WTC11 (cell line): ENCODE data around the gene EMC9. TPM values are rescaled to one million over a fixed set of nuclear protein-coding genes. Genes with fewer than 3 reads are reported as not detected.

Source experiments
- ATAC-seq: fragments of 200-7000 bp; cut with Tn5 transposase; 2 replicates; pipeline ENCODE4 v1.10.0; 2021; ENCODE audit warnings: mild to moderate bottlenecking, moderate library complexity
- CTCF ChIA-PET: fragments of 300-600 bp; sonication (Branson Sonifier 250); formaldehyde crosslinking; loops from one replicate; lab custom pipeline; 2021; ENCODE audit warnings: antibody characterized with exemption; lab: Charles Lee
- POLR2A ChIA-PET: fragments of 350-600 bp; sonication (Branson Sonifier 250); formaldehyde crosslinking; loops from one replicate; lab custom pipeline; 2021; ENCODE audit warnings: antibody characterized with exemption; lab: Charles Lee
- DNase-seq: peaks from one replicate; pipeline ENCODE4 v3.0.0; 2021; ENCODE audit warnings: low spot score
- H3K27ac Mint-ChIP-seq: 2 replicates; pipeline ENCODE4 v1.8.0; 2021; ENCODE audit warnings: mixed read lengths
- H3K27me3 Mint-ChIP-seq: 2 replicates; pipeline ENCODE4 v1.8.0; 2021; ENCODE audit warnings: low read depth, mild to moderate bottlenecking, moderate library complexity, mixed read lengths
- H3K36me3 Mint-ChIP-seq: 2 replicates; pipeline ENCODE4 v1.8.0; 2021; ENCODE audit warnings: mixed read lengths
- H3K4me1 Mint-ChIP-seq: 2 replicates; pipeline ENCODE4 v1.8.0; 2022; ENCODE audit warnings: mixed read lengths
- H3K4me3 Mint-ChIP-seq: 2 replicates; pipeline ENCODE4 v1.8.0; 2021; ENCODE audit warnings: mild to moderate bottlenecking, moderate library complexity, mixed read lengths
- H3K9me3 Mint-ChIP-seq: 2 replicates; pipeline ENCODE4 v1.8.0; 2021; ENCODE audit warnings: mixed read lengths
- ATF1 ChIP-seq: sonication (generic); formaldehyde crosslinking; IDR thresholded peaks from 2 replicates; pipeline ENCODE4 v1.8.1; 2023; ENCODE audit warnings: mild to moderate bottlenecking, moderate library complexity, missing genetic modification reagents
- CREM ChIP-seq: sonication (generic); formaldehyde crosslinking; IDR thresholded peaks from 2 replicates; pipeline ENCODE4 v1.8.1; 2022; ENCODE audit warnings: mild to moderate bottlenecking, missing genetic modification reagents, moderate library complexity
- ESRRA ChIP-seq: sonication (generic); formaldehyde crosslinking; IDR thresholded peaks from 2 replicates; pipeline ENCODE4 v1.8.1; 2022; ENCODE audit warnings: mild to moderate bottlenecking, missing genetic modification reagents, borderline replicate concordance
- IRF2 ChIP-seq: sonication (generic); formaldehyde crosslinking; IDR thresholded peaks from 2 replicates; pipeline ENCODE4 v1.8.0; 2022; ENCODE audit warnings: low read depth, missing genetic modification reagents, borderline replicate concordance
- JUN ChIP-seq: sonication (generic); formaldehyde crosslinking; IDR thresholded peaks from 2 replicates; pipeline ENCODE4 v1.8.0; 2023; ENCODE audit warnings: mild to moderate bottlenecking, missing genetic modification reagents
- MXD4 ChIP-seq: fragments of 250-450 bp; sonication (Bioruptor Pico); IDR thresholded peaks from 2 replicates; pipeline ENCODE4 v1.8.0; 2021; ENCODE audit warnings: mild to moderate bottlenecking, moderate library complexity, borderline replicate concordance
- NFE2L1 ChIP-seq: sonication (generic); formaldehyde crosslinking; IDR thresholded peaks from 2 replicates; pipeline ENCODE4 v1.8.1; 2023; ENCODE audit warnings: missing genetic modification reagents
- NFYB ChIP-seq: sonication (generic); formaldehyde crosslinking; conservative IDR thresholded peaks from 2 replicates; pipeline ENCODE4 v1.8.0; 2022; ENCODE audit warnings: low read depth, missing genetic modification reagents
- NR3C1 ChIP-seq: sonication (generic); formaldehyde crosslinking; conservative IDR thresholded peaks from 2 replicates; pipeline ENCODE4 v1.8.1; 2023; ENCODE audit warnings: low read depth, mild to moderate bottlenecking, missing genetic modification reagents
- PRDM15 ChIP-seq: sonication (generic); formaldehyde crosslinking; IDR thresholded peaks from 2 replicates; pipeline ENCODE4 v1.8.0; 2022; ENCODE audit warnings: missing genetic modification reagents
- SMAD4 ChIP-seq: sonication (generic); formaldehyde crosslinking; IDR thresholded peaks from 2 replicates; pipeline ENCODE4 v1.8.0; 2022; ENCODE audit warnings: mild to moderate bottlenecking, missing genetic modification reagents
- SP1 ChIP-seq: sonication (generic); formaldehyde crosslinking; conservative IDR thresholded peaks from 2 replicates; pipeline ENCODE4 v1.8.1; 2022; ENCODE audit warnings: missing genetic modification reagents
- ZBTB21 ChIP-seq: sonication (generic); formaldehyde crosslinking; IDR thresholded peaks from 2 replicates; pipeline ENCODE4 v1.8.1; 2023; ENCODE audit warnings: mild to moderate bottlenecking, missing genetic modification reagents, borderline replicate concordance
- ZNF317 ChIP-seq: sonication (generic); formaldehyde crosslinking; IDR thresholded peaks from 2 replicates; pipeline ENCODE4 v1.8.1; 2023; ENCODE audit warnings: low read depth, mild to moderate bottlenecking, moderate library complexity, missing genetic modification reagents, borderline replicate concordance
- ZNF512 ChIP-seq: sonication (generic); formaldehyde crosslinking; IDR thresholded peaks from 2 replicates; pipeline ENCODE4 v1.8.1; 2022; ENCODE audit warnings: missing genetic modification reagents, borderline replicate concordance
- total RNA-seq: library from RNA; stranded (reverse); gene quantifications from 3 replicates; pipeline ENCODE4 v1.2.3, GENCODE V29; 2021
- TF ChIP-seq, protein P1 (sequence below): sonication (generic); formaldehyde crosslinking; IDR thresholded peaks from 2 replicates; pipeline ENCODE4 v1.8.1; 2022; ENCODE audit warnings: mild to moderate bottlenecking, missing genetic modification reagents, moderate library complexity, borderline replicate concordance
- TF ChIP-seq, protein P2 (sequence below): sonication (generic); formaldehyde crosslinking; IDR thresholded peaks from 2 replicates; pipeline ENCODE4 v1.8.0; 2022; ENCODE audit warnings: mild to moderate bottlenecking, missing genetic modification reagents
- TF ChIP-seq, protein P3 (sequence below): sonication (generic); formaldehyde crosslinking; IDR thresholded peaks from 2 replicates; pipeline ENCODE4 v1.8.1; 2023; ENCODE audit warnings: mild to moderate bottlenecking, missing genetic modification reagents
- TF ChIP-seq, protein P4 (sequence below): sonication (generic); formaldehyde crosslinking; IDR thresholded peaks from 2 replicates; pipeline ENCODE4 v1.8.0; 2023; ENCODE audit warnings: missing genetic modification reagents, mild to moderate bottlenecking, borderline replicate concordance

EMC9 gene
- total RNA-seq, 1 experiment from 2014 or later = 44.4 TPM

DNA sequence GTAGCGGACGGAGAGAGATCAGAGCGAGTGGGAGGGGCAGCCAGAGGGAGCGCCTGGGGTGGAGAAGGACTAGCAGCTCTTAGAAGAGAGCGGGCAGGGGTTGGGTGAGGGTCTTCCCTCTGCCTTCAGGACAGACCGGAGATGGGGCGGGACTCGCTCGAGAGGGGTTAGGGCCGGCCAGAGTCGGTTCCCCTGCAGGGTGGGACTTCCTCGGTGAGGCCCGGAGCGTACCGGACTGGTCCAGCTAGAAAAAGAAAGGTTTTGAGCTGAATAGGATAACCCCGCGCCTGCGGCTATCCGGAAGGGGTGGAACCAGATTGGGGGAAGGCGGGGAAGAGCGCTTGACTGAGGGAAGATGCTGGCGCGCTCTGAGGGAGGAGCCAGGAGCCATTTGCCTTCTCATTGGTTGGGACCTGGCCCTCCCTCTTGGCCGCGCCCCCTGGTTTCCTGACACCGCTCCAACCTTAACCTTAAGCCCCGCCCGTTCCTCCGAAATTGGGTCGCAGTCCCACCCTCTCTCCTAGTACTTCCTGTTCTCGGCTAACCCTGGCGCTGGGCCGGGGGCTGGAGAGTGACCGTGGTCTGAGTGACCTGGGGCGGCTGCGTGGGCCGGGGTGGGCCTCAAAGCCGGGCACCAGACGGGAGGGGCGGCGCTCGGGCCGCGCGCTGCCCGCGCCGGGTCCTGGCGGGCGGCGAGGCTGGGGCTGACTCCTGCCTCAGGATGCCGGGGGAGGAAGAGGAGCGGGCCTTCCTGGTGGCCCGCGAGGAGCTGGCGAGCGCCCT is 5.8 kb upstream of the EMC9 start, which contains the start of gene RNF31:
RNF31 (plus strand) TSS at position 521 of the 783 bp plus-strand sequence; CDS start at position 722, 201 bp downstream.
- POLR2A ChIA-PET = interaction anchor here (0.6 to 3.3 kb wide), 15 partner anchors 10 to 114 kb away, joined by 3 to 24 read pairs (median 4); partner anchors contain the start of genes CHMP4A, DCAF11, IRF9 and NRL
- DNase-seq = peak; percentile 98
- Mint-ChIP-seq H3K36me3 (peaks cover 44% of the 10 kb centered on the region), H3K9me3 (no peaks in the 10 kb centered on the region), H3K4me1 (peaks cover 21% of the 10 kb centered on the region), H3K4me3 (peak within 1 kb of the TSS; percentile 99), H3K27ac (peak within 1 kb of the TSS; percentile 98), H3K27me3 (no peaks in the 10 kb centered on the region)
- peak; percentile 89 for ATAC-seq
- CTCF ChIA-PET = interaction anchor here (0.5 to 4.1 kb wide), 20 partner anchors 11 to 284 kb away, joined by 3 to 55 read pairs (median 4); partner anchors contain the start of genes DCAF11, DHRS1, IPO4 and IRF9
- TF ChIP-seq MXD4 (CRISPR knock-in tag) = no peak
- no peak for TF ChIP-seq ATF1
- TF ChIP-seq ZNF317 = no peak
- 0 out of 2 replicates have a peak, but pooled peaks have one; percentile 48 for TF ChIP-seq JUN (CRISPR knock-in tag)
- TF ChIP-seq, protein P1, sequence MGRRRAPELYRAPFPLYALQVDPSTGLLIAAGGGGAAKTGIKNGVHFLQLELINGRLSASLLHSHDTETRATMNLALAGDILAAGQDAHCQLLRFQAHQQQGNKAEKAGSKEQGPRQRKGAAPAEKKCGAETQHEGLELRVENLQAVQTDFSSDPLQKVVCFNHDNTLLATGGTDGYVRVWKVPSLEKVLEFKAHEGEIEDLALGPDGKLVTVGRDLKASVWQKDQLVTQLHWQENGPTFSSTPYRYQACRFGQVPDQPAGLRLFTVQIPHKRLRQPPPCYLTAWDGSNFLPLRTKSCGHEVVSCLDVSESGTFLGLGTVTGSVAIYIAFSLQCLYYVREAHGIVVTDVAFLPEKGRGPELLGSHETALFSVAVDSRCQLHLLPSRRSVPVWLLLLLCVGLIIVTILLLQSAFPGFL (CRISPR knock-in tag) = no peak
- no peak for TF ChIP-seq NR3C1 (CRISPR knock-in tag)
- no peak for TF ChIP-seq ESRRA (CRISPR knock-in tag)
- TF ChIP-seq ZBTB21 (CRISPR knock-in tag) = no peak
- TF ChIP-seq CREM (CRISPR knock-in tag) = no peak
- TF ChIP-seq, protein P2, sequence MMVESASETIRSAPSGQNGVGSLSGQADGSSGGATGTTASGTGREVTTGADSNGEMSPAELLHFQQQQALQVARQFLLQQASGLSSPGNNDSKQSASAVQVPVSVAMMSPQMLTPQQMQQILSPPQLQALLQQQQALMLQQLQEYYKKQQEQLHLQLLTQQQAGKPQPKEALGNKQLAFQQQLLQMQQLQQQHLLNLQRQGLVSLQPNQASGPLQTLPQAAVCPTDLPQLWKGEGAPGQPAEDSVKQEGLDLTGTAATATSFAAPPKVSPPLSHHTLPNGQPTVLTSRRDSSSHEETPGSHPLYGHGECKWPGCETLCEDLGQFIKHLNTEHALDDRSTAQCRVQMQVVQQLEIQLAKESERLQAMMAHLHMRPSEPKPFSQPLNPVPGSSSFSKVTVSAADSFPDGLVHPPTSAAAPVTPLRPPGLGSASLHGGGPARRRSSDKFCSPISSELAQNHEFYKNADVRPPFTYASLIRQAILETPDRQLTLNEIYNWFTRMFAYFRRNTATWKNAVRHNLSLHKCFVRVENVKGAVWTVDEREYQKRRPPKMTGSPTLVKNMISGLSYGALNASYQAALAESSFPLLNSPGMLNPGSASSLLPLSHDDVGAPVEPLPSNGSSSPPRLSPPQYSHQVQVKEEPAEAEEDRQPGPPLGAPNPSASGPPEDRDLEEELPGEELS = 0 out of 2 replicates have a peak, but pooled peaks have one; percentile 33
- no peak; the same call in 1 of the 2 replicates for TF ChIP-seq PRDM15 (CRISPR knock-in tag)
- 0 out of 2 replicates have a peak, but pooled peaks have one; percentile 22 for TF ChIP-seq SMAD4 (CRISPR knock-in tag)
- TF ChIP-seq IRF2 (CRISPR knock-in tag) = no peak
- no peak for TF ChIP-seq NFE2L1
- TF ChIP-seq ZNF512 (CRISPR knock-in tag) = no peak
- peak; percentile 49; the same call in 1 of the 2 replicates for TF ChIP-seq NFYB (CRISPR knock-in tag)
- TF ChIP-seq, protein P3, sequence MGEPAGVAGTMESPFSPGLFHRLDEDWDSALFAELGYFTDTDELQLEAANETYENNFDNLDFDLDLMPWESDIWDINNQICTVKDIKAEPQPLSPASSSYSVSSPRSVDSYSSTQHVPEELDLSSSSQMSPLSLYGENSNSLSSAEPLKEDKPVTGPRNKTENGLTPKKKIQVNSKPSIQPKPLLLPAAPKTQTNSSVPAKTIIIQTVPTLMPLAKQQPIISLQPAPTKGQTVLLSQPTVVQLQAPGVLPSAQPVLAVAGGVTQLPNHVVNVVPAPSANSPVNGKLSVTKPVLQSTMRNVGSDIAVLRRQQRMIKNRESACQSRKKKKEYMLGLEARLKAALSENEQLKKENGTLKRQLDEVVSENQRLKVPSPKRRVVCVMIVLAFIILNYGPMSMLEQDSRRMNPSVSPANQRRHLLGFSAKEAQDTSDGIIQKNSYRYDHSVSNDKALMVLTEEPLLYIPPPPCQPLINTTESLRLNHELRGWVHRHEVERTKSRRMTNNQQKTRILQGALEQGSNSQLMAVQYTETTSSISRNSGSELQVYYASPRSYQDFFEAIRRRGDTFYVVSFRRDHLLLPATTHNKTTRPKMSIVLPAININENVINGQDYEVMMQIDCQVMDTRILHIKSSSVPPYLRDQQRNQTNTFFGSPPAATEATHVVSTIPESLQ = no peak
- TF ChIP-seq, protein P4, sequence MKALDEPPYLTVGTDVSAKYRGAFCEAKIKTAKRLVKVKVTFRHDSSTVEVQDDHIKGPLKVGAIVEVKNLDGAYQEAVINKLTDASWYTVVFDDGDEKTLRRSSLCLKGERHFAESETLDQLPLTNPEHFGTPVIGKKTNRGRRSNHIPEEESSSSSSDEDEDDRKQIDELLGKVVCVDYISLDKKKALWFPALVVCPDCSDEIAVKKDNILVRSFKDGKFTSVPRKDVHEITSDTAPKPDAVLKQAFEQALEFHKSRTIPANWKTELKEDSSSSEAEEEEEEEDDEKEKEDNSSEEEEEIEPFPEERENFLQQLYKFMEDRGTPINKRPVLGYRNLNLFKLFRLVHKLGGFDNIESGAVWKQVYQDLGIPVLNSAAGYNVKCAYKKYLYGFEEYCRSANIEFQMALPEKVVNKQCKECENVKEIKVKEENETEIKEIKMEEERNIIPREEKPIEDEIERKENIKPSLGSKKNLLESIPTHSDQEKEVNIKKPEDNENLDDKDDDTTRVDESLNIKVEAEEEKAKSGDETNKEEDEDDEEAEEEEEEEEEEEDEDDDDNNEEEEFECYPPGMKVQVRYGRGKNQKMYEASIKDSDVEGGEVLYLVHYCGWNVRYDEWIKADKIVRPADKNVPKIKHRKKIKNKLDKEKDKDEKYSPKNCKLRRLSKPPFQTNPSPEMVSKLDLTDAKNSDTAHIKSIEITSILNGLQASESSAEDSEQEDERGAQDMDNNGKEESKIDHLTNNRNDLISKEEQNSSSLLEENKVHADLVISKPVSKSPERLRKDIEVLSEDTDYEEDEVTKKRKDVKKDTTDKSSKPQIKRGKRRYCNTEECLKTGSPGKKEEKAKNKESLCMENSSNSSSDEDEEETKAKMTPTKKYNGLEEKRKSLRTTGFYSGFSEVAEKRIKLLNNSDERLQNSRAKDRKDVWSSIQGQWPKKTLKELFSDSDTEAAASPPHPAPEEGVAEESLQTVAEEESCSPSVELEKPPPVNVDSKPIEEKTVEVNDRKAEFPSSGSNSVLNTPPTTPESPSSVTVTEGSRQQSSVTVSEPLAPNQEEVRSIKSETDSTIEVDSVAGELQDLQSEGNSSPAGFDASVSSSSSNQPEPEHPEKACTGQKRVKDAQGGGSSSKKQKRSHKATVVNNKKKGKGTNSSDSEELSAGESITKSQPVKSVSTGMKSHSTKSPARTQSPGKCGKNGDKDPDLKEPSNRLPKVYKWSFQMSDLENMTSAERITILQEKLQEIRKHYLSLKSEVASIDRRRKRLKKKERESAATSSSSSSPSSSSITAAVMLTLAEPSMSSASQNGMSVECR = peak; percentile 85
- TF ChIP-seq SP1 = peak; percentile 57; the same call in 1 of the 2 replicates
